Stimulated activated CD8-positive, alpha-beta memory T cell treated with anti-CD3 and anti-CD28 coated beads, Interleukin-12 subunit alpha, Interleukin-12 subunit beta, amount 100 ng/mL, for 4 hours (primary cell): Measurements from ENCODE around the gene SLC34A3.
A peak's percentile ranks its signal among the peaks of the same experiment; 100 is the strongest.
"Not testable (repeated sequence)": the region's sequence is repeated elsewhere in the genome, so short reads cannot be mapped to it uniquely, and the experiment has no call there.

ENCODE experiments used
- DNase-seq: peaks from one replicate; pipeline ENCODE4 v3.0.0-alpha.2; 2020; ENCODE audit warnings: low read depth

Gene SLC34A3

DNA sequence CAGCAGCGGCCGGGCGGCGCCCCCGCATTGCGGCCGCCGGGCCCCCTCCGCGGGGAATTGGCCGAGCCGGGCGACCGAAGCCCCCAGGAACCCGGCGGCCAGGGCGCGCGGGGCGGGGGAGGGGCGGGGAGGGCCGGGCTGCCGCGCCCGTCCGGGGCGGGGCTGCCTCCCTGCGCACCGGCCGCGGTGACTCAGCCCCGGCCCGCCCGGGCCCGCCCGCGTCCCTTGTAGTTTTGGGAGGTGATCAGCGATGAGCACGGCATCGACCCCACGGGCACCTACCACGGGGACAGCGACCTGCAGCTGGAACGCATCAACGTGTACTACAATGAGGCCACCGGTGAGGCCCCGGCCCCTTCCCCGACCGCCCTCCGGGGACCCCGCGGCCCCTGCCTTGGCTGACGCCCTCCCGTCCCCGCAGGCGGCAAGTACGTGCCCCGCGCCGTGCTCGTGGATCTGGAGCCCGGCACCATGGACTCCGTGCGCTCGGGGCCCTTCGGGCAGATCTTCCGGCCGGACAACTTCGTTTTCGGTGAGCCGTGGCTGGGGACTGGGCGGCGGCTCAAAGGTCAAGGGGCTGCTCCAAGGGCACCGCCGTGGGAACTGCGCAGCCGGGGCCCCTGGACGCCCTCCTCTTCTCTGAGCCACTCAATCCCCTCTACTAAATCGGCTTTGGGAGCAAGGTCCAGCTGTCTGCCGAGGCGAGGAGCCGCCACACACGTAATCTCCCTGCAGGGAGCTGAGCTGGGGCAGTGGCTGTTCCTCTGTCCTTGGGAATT, 11.0 kb downstream of the SLC34A3 start:
- DNase-seq: peak; percentile 65

DNA sequence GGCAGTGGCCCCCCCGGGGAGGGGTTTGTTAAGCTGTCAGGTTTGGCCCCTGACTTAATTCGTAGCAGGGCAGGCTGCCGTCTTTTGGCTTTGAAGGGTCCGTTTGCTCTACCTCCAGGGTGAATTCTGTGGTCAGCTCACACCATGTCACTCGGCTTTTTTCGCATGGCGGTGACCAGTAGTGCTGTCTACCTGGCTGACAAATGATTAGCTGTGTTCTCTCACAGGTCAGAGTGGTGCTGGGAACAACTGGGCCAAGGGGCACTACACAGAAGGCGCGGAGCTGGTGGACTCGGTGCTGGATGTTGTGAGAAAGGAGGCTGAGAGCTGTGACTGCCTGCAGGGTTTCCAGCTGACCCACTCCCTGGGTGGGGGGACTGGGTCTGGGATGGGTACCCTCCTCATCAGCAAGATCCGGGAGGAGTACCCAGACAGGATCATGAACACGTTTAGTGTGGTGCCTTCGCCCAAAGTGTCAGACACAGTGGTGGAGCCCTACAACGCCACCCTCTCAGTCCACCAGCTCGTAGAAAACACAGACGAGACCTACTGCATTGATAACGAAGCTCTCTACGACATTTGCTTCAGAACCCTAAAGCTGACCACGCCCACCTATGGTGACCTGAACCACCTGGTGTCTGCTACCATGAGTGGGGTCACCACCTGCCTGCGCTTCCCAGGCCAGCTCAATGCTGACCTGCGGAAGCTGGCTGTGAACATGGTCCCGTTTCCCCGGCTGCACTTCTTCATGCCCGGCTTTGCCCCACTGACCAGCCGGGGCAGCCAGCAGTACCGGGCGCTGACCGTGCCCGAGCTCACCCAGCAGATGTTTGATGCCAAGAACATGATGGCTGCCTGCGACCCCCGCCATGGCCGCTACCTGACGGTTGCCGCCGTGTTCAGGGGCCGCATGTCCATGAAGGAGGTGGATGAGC, 11.8 kb downstream of the SLC34A3 start:
- no peak for DNase-seq

GRCh38 chr9:137243266-137243625, 12.5 kb downstream of the SLC34A3 start:
- not testable (repeated sequence) for DNase-seq

DNA sequence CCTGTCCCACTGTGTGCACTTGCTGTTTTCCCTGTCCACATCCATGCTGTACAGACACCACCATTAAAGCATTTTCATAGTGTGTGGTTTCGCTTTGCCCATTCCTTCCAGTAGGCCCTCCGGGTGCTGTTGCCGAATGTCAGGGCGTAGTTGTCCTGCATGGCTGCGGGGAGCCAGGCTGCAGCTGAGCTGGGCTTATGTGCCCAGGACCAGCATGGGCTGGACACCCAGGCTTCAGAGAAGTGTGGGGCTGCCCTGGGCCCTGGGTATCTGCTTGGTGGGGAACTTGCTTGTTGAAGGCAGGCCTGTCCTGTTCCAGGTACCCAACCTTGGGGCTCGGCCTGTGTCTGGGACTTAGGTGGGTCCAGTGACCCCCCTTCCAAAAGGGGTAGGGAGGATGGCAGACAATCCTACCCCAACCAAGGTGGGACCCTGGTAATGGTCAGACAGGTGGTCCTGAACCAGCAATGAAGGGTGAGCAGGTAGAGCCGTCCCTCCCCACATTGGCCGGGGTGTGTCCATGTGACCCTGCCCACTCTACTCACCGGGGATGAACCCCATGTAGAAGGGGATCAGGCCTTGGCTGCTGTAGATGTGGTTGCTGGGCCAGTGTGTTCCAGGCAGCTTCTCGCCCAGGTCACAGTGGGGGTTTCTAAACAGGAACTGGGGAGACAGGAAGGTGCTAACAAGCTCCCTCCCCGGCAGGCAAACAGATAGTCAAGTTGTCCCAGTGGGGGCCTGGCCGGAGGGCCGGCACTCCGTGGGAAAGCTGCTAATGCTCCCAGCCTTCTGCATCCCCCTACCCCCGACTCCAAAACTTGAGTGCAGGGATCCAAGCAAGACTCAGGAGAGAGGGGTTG, 13.2 kb downstream of the SLC34A3 start:
- DNase-seq: no peak

DNA sequence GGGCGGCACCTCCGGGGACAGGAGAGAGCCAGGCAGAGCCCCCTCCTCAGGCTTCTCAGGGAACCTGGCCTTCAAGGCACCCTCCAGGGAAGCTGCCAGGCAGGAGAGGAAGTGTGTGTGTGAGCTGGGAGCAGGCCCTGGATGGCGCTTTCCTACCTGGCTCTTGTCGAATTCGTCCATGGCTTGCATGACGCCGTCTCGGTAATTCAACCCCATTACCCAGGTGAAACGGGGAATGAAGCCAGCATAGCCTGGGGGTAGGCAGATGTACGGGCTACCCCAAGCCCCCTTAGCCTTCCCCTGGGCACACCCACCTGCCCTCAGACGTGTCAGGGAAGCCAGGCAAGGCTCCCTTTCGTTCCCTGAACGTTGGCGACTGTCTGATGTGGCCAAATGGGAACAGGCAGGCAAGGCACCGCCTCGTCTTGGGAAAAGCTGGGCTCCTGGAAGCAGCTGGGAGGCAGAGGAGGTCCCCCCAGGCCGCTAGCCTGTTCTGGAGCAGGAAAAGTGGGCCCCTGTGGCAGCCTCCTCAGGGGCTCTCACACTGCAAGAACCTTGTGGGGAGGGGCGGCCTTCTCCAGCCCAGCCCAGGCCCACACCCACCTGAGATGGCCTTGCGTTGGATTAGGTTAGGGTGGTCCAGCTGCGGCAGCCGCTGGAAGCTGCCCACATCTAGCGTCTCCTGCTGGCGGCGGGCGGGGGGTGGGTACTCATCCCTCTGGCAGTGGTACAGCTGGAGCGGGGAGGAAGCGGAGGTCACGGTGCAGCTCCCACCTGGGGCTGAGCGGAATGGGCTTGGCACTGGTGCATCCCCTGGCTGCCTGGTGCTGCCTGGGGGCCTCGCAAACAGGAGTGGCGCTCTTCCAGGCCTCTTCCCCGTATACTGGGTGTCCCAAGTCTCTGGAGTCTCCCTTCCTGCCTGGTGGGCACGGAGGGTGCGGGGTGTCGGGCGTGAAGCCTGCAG, 14.1 kb downstream of the SLC34A3 start:
- no peak for DNase-seq

DNA sequence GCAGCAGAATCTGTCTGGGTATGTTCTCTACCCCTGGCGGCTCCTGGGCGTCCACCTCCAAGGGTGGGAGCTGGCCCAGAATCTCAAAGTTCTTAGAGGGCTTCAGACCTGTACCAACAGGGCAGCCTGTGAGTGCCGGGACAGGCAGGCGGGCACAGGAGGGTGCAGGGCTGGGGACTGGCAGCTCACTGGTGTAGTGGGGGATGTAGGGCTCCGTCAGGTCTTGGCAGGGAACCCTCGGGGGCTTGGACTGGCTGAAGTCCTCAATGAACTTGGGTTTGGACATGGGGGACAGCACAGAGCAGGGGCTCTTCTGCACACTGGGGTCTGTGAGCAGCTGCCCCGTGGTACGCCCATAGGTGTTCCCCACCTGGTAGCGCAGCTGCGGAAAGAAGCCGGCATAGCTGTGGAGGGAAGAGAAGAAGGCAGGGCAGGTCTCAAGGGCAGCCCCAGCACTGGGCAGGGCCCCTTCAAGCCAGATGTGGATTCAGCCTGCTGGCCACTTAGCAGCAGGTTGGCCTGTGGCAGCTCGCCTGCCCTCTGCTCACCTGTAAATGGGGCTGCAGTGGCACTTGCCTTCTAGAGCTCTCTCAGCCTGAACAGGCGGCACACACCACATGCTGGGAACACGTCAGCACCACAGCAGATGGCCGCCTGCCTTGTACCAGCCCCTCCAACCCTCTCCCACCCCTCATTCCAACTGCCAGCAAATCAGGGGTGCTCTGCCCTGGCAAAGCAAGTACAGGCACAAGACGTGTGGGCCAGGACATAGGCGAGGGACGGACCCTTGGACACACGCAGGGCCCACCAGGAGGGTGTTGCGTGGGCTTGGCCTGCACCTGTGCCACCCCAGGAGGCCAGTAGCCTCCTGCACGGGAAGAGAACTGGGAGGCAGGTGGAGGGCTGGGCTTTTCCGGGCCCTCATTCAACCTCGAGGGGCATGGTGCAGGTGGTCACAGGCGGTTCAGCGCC, 15.0 kb downstream of the SLC34A3 start:
- DNase-seq: no peak

DNA sequence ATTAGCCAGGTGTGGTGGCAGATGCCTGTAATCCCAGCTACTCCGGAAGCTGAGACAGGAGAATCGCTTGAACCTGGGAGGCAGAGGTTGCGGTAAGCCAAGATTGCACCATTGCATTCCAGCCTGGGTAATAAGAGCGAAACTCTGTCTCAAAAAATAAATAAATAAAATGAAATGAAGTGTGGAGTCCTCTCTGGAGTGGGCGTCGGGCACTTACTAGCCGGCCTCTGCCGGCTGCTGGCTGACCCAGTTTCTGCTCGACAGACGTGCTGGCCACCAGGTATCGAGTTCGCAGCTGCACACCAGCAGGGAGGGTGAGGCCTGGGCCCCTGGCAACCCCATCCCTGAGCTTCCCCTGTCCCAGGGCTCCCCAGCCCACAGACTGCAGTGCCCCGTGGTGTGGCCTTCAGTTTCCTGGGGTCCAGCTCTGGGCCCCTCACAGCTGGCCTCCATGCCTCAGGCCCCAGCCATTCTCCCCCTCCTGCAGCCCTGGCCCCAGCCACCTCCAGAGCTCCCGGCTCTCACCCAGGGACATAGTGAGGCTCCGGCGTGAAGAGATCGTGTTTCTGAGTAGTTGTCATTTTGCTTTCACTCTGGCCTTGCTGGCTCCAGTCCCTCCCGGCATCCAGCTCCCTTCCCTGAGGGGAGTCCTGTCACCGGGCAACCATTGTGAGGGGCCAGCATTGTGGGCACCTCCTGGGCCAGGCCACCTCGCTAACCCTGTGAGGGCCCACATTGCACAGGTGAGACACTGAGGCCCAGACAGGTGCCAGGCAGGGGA, 16.6 kb downstream of the SLC34A3 start:
- no peak for DNase-seq

GRCh38 chr9:137247916-137248175, 17.1 kb downstream of the SLC34A3 start:
- no peak for DNase-seq

- DNase-seq: no peak
These were observed 19.9 kb downstream of the SLC34A3 start for GRCh38 chr9:137250329-137251193.

DNA sequence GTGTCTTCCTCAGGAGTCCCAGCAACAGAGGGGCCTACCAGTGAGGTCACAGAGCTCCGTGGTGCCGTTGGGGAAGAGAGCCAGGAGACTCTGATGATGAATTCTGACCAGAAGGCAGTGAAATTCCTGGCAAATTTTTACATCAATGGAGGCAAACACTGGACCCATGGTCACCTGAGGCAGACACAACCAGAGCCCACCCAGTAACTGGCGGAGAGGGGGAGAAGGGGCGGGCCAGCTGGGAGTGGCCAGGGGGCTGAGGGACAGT, 20.4 kb downstream of the SLC34A3 start, which contains the start of gene STPG3:
STPG3 (plus strand) TSS at position 93 of the 268 bp plus-strand sequence; CDS start at position 94, 1 bp downstream.
- DNase-seq: no peak

DNA sequence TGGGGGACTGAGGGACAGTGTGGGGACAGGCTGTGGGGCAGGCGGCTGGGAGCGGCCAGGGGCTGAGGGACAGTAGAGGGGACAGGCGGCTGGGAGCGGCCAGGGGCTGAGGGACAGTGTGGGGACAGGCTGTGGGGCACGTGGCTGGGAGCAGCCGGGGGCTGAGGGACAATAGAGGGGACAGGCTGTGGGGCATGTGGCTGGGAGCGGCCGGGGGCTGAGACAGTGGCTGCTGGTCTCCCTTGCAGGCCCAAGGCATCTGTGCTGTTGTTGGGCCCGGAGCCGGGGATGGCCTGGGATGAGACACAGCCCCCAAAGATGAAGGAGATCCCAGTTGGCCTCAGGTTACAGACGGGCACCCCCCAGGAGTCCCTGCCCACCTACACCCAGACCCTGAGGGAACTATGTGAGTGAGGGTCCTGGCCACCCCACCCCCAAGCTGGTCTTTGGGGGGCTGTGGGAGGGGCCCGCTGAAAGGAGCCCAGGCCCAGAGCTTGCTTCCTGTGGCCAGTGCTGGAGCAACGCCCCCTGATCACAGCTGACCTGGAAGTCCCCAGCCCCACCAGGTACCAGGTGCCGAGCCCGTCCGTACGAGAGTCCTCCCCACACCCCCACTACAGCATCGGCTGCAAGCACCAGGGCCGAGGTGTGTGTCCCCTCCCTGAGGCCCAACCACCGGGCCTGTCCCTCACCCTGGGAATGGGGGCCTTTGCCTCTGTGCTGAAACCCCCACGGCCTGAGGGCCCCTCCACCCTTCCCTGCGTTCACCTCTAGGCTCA, 21.0 kb downstream of the SLC34A3 start:
- no peak for DNase-seq

GRCh38 chr9:137252555-137253506, 22.1 kb downstream of the SLC34A3 start:
- DNase-seq: no peak

DNA sequence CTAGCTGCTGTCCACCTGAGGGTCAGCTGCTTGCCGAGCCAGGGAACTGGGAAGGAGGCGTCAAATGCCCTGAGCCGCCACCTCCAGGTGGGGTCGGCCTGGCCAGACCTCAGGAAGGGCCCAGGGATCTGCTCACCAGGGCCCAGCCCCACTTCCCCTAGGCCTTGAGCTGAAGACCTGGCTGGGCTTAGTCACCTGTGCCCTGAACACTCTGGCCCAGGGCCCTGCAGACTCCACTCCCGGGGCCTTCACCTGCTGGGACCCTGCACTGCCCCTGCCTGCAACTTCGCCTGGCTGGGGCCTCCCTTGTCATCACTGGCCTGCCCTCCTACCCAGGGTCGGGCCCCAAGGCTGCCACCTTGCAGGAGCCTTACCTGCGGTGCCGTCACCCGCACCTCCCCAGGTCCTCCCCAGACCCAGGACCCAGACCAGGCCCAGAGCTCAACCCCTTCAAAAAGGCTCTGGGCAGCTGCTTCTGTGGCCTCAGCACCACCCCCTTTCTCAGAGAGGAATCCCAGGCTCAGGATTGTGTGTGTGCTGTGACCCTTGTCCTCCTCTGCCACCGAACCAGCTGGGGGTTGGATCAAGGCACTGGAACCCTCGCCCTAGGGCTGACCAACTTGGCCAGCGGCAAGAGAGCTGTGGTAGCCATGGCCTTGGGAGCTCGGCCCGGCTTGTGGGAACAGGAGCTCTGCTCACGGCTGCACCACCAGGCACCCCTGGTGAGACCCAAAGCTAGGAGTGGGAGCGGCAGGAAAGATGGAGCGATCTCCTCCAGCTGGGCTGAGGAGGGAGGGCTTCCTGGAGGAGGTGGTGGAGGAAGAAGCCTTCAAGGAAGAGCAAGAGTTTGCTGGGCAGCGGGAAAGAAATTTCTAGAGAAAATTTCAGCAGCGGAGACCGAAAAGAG, 23.3 kb downstream of the SLC34A3 start:
- no peak for DNase-seq

DNA sequence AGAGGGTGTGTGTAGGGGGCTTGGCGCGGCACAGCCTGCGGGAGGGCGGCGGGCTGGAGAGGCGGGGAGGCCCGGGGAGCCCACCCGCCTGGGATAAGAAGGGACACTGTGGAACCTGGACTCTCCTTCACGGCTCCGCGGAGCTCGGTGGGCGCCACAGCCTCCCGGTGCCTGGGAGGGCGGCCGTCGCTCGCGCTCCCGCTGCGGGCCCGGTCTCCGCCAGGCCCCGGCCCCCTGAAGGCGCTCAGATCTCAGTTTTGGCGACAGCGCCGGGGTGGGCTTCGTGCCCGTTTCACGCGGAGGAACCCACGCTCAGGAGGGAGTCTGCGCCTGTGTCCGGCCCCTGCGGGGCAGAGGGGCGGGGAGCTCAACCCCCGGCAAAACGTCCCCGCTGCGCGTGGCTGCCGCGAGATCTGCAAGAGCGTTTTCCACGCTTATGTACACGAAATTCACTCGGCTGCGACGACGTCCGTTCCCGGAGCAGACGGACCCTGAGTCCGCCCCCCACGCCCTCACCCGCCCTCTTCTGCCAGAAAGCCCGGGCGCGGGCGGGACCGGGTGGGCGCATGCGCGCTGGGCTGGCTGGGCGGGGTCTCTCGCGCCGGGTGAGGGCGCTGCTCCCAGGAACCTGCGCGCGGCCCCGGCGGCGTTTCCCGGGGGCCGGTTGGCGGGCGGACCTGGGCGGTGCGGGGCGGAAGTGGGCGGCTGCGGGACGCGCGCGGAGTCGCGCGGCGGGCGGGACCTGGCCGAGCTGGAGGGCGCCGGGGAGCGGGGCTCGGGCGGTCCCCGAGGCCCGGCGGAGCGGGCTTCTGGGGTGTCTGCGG, 24.1 kb downstream of the SLC34A3 start, which contains the start of gene NELFB:
NELFB (plus strand) TSS at position 704 of the 824 bp plus-strand sequence.
- peak; percentile 96 for DNase-seq
